GM19023 (cell line): Measurements from ENCODE around the gene ZC3H12A.

Experiments used
- ATAC-seq: cut with Tn5 transposase; IDR thresholded peaks from one replicate; pipeline ENCODE4 v1.9.1; 2021; ENCODE audit warnings: mild to moderate bottlenecking, moderate library complexity; ENCODE audit not compliant: unreplicated experiment

Gene ZC3H12A

DNA sequence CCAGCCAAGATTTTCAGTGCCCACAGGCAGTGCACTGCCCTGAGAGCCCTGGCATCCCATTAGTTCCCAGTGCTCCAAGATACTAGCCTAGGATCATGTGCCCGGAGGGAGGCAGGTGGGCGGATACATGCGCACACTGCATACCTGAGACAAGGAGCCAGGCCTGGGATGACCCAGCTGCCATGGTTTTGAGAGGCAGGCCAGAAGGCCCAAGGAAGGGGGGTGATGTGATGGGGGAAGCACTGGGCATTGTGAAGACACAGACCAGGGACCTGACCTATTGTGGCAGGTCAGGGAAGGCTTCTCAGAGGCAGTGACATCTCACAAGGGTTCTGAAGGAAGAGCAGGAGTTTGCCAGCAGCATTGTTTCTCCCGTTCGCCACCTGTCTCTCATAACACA is 3.6 kb downstream of the ZC3H12A start:
- ATAC-seq, result no peak

DNA sequence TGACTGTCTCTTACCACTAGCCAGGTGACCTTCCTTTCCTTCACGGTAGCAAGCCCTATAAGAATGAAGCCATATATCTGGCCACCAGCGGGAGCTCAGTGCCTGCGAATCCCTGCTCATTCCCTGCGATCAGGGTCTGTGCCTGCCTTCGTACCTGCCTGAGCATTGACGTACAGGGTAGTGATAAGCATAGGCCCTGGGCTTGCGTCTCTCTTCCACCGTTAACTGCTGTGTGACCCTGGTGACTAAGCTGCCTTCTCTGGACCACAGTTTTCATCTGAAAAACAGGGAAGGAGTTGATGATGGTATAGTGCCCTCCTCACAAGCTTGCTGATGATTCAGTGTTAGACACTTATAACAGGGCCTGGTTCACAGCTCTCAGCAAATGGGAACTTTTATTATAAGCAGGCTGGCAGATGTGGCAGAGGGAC is 4.1 kb downstream of the ZC3H12A start:
- ATAC-seq, result no peak

DNA sequence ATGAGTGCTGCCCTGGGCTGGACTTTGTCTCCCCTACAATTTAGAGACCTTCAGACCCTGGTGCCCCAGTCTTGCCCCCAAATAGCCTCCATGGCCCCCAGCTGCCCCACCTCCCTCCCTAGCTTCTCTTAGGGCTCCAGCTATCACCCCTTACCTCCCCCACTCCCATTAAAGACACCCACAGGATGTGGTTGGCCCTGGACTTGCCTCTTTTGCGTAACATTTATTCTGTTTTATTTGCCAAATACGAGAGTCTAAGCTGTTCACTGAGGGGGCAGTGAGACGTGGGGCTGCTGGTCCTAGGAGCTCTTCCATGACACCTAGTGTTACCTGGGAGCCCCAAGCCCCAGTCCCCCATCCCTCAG is 4.5 kb downstream of the ZC3H12A start:
- ATAC-seq, result no peak

DNA sequence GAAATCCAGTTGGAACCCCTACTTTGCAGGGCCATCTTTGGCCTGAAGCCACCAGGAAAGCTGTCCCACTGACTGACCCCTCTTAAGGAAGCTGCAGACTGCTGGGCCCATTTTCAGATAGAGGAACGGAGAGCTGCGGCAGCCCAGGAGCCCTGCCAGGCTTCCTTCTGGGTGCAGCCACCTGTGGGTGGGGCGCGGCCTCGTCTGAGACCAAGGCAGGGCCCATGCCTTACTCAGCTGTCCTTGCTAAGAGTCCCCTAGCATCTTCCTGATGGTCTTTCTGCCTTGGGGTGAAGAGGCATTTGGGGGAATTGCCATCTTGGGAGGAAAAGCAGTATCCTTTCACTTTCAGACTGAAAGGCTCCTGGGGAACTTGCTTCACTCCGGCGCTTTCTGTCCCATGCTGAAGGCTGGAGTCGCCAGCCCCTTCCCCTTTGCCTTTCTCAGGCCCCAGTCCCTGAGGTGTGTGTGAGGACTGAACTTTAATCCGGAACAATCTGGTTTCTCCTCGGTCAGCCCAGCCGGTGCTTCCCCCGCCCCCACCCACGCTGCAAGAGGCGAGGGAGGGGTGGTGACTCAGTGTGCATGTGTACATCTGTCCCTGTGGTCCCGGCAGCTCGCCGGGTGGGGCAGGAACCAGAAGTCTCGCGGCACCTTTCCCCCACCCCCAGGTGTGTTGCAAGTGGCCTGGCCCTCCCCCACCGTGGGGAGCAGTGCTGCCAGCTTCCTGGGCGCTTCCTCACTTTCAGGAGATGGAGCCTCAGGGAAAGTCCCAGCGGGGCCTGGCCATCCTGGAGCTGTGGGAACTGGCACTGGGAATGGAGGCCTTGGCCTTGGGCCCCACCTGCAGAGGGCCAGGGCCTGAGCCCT is 5.1 kb downstream of the ZC3H12A start:
- ATAC-seq, result peak; percentile 45

DNA sequence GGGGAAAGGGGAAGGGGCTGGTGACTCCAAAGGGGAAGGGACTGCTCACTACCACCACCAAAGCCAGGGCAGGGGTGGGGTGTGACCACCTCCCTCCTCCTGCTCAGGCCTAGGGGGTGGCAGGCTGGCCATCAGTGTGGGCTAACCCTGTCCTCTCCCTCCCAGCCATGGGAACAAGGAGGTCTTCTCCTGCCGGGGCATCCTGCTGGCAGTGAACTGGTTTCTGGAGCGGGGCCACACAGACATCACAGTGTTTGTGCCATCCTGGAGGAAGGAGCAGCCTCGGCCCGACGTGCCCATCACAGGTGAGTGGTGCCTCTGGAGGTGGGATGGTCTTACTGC is 5.7 kb downstream of the ZC3H12A start:
- ATAC-seq, result no peak

DNA sequence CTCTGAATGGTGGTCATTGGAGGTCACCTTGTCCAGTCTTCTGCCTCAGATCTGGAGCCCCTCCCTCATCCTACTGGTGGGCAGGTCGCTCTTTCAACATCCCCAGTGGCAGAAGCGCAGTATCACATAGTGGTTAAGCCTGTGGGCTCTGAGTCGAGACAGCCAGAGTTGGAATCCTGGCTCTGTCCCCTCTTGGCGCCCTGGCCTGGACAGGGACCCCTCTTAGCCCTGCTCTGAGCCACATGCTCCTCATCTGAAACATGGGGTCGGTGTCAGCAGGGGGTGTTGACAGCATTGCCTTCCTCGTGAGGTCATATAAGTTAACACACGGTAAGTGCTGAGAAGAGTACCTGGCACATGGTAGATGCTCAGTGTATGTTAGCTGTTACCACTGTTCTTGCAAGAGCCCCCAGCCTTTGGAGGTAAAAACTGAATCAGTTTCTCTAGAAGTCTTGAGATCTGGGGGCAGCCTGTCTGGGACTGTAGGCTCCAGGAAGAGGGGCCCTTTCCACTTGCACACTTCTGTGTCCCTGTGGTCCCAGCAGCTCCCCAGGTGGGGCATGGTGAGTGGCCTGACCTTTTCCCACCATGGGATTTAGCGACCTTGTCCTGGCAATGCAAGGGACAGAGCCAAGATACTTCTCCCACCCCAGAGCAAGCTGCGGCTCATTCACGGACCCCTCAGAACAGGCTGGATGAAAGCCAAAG is 6.4 kb downstream of the ZC3H12A start:
- ATAC-seq, result no peak

DNA sequence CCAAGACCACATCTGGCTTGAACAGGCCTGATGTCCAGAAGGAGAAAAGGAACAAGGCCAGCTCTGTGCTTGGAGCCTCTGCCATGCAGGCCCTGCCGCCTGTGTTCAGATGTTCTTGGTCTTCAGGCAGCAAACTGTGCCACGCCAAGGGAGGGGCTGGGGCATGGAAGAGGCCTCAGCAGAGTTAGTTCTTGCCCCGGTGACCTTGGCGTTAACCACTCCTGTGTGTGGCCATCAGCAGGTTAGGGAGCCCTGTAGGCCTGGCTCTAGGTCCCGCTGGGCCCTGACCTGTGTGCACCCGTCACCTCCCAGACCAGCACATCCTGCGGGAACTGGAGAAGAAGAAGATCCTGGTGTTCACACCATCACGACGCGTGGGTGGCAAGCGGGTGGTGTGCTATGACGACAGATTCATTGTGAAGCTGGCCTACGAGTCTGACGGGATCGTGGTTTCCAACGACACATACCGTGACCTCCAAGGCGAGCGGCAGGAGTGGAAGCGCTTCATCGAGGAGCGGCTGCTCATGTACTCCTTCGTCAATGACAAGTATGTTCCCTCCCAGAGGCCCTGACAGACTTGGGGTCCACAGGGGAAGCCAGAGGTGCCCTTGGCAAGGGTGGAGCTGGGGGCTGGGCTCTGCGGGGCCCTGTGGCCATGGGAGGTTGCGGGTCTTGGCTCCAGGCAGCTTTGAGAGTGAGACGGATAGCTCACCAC is 7.1 kb downstream of the ZC3H12A start:
- no peak for ATAC-seq

DNA sequence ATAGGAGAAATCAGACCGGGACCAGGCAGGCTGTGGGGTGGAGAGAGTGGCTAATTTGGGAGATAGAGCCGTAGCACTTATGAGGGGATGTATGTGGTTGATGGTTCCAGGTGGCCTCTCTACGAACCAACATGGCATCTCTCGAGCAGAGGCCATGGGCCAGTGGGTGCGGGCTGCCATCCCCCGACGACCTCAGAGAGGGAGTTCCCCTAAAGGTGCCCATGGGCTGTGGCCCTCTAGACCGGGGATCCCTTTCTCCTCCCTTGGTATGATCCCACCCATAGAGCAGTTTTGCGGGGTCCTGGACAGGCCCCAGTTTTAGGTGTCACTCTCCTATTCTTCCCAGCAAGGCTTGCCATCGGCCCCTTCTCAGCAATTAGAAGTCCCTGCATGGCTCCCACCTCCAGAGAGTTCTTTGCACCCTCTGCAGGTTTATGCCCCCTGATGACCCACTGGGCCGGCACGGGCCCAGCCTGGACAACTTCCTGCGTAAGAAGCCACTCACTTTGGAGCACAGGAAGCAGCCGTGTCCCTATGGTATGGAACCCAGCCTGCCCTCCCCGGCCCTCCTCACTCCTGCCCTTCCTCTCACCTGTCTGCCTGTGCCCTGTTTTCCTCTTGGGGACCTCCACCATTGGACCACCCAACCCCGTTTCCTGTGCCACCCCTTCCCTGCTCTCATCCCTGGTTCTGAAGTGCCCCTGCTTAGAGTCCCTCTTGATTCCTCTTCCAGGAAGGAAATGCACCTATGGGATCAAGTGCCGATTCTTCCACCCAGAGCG is 7.8 kb downstream of the ZC3H12A start:
- ATAC-seq, result no peak

DNA sequence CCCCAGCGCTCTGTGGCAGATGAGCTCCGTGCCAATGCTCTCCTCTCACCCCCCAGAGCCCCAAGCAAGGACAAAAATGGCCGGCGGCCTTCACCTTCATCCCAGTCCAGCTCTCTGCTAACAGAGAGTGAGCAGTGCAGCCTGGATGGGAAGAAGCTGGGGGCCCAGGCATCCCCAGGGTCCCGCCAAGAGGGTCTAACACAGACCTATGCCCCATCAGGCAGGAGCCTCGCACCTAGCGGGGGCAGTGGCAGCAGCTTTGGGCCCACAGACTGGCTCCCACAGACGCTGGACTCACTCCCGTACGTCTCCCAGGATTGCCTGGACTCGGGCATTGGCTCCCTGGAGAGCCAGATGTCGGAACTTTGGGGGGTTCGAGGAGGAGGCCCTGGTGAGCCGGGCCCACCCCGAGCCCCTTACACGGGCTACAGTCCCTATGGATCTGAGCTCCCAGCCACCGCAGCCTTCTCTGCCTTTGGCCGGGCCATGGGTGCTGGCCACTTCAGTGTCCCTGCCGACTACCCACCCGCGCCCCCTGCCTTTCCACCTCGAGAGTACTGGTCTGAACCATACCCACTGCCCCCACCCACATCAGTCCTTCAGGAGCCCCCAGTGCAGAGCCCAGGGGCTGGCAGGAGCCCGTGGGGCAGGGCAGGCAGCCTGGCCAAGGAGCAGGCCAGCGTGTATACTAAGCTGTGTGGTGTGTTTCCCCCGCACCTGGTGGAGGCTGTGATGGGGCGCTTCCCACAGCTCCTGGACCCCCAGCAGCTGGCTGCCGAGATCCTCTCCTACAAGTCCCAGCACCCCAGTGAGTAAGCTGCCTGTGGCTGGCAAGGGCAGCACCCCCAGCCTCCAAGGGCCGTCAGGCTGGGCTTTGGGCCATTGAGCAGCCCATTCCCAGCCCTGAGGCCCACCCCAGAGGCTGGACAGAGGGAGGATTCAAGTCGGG is 8.7 kb downstream of the ZC3H12A start:
- no peak for ATAC-seq

DNA sequence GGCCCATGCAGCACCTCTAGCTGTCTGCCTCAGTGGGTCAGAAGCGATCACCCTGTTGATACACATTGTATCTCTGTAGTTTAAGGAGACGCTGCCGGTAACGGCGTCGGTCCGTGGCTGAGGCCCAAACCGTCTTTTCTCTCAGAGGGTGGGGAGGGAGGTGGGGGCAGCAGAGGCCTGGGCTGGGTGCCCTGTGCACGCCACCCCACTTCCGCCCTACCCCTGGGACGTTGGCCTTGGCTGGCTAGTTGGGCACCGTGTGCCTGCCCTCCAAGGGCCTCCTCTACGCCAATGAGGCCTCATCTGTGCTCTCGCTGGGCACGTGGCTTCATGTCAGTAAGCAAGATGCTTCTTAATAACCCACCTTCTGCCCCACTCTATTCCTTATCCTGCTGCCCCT is 9.4 kb downstream of the ZC3H12A start:
- ATAC-seq, result no peak

DNA sequence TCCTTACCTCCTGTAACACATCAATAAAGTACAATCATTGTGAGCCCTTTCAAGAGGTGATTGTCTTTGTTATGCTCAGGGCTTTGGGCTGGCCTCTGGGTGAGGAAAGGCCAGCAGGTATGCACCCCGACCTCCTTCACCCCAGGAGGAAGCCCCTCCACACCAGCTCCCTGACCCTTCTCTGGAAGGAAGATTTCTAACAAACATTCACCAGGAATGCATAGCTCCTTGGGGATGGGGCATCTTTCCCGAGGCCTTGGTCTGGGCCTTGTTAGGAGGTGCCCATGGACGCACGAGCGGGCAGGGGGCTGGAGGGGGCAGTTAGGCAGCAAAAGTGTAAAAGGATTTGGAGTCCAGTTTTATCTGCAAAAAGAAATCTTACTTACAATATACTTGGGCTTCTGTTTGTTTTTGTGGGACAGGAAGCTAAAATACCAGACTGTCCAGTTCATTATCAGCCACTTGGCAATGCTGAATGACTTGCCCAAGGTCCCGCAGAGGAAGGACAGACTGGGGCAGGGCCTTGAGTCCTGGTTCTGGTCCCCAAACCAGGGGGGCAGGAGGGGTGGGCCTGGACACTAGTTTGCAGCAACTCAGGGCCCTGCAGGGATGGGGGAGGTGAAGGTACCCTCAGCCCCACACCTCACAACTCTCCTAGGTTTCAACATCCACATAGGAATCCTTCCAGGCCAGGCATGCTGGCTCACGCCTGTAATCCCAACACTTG is 10.1 kb downstream of the ZC3H12A start:
- ATAC-seq, result no peak

DNA sequence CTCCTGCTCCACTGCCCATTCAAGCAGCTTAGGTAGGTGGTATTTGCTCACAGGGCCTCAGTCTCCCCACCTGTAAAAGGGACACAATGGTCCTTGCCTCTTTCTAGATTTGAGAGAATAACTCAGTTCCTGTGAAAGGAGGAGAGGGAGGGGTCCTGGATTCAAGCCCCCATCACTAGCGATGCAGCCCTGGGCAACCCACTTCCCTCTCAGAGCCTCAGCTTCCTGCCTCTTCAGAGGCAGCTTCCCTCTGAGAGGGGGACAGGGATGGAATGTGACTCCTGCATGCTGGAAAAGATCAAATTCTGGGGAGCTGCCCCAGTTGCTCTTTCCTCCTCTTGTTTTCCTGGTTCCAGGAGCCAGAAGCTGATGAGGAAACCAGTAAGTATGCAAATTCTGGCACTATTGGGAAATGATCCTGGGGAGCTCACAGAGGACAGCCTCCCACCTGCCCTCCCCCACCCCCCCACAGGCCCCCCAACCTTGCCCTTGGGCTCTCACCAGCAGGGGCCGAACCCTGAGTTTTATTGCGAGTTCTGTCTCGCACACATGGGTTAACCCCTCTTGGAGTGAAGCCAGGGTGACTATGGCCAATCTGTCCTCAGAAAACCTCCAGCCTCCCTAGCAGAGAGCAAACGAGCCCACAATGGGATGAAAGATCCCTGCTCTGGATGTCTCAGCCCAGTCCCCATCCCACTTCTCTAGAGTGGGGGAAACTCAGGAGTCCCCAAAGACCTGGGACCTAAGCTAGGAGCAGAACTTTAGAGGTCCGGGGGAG is 11.7 kb downstream of the ZC3H12A start:
- ATAC-seq, result no peak

DNA sequence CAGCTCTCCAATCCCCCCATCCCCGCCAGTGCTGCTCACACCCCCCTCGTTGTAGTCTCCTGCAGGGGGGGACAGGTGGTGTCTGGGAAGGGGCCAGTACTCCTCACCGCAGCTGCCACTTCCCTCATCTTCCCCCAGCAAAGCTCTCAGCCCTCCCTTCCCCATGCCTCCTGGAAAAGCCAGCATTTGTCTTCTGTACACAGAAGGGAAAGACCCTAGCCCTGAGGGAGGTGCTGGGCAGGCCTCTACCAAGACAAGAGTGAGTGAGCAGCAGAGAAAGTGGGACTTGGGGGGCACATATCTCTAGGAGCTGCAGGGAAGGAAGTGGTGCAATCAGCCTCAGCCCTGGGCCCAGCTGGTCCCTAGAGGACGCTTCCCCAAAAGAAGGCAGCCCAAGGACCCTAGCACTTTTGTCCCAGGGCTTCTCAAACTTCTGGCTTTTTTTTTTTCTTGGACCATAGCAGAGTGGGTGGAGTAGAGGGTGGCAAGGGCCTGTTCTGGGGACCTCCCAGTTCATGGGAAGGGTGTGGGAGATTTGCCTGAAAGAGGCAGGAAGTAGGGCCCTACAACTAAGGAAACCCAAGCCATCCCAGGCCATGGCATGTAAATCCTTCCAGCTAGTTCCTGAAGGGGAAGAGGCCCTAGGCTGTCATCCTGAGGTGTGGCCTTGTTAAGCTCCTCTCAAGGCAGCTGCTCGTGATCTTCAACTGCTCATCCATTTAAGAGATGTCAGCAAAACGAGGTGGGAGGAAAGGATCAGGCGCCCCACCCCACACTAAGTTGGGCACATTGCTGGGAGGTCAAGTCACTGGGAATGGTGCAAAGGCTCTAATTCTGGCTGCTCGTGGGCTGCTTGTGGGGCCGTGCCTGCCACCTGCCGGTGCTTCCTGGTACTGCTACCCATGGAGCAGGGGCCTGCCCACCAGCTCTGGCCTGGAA is 12.6 kb downstream of the ZC3H12A start:
- ATAC-seq, result no peak

DNA sequence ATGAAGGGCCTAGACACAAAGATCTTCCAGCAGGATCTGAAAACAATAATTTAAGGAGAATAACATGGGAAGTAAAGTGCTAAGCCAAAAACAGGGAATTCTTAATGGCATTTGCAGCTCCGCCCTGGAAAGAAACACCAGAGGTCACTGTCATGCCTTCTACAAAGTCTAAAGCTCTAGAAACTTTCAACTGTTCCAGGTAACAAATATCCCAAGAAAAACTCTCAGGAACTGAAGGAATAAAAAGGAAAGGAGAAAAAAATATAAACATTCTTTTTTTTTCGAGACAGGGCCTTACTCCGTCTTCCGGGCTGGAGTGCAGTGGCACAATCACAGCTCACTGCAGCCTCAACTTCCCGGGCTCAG is 13.2 kb downstream of the ZC3H12A start:
- ATAC-seq, result no peak

DNA sequence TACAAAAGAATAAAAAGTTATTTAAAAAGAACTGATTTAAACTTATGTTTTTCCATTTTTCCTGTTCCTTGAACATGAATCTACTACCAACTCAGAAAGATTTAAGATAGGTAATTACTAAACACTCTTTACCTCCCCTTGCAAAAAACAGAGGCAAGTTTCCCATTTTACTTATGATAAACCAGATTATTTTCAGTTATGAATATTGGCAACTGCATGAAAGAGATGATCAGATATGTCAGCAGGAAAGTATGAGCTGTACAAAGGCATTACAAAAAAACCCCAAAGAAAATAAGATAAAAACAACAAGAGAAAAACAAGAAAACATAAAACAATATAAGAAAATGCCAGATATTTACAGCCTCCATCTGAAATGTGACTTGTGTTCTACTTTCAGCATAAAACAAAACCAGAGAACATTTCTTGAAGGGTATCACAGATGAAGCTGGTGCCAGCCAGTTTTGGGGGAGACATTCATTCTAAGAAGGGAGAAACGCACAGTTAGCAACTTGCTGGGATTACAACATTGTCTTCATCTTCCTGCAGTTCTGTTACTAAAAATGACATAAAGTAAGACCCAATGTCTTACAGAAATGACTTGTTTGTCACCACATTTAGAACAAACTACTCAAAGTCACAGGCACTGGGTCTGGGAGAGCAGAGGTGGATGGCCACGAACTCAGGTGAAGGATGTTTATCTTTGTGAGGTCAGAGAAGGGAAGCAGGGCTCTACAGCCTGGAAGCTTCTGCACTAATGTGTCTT is 19.1 kb downstream of the ZC3H12A start:
- no peak for ATAC-seq

DNA sequence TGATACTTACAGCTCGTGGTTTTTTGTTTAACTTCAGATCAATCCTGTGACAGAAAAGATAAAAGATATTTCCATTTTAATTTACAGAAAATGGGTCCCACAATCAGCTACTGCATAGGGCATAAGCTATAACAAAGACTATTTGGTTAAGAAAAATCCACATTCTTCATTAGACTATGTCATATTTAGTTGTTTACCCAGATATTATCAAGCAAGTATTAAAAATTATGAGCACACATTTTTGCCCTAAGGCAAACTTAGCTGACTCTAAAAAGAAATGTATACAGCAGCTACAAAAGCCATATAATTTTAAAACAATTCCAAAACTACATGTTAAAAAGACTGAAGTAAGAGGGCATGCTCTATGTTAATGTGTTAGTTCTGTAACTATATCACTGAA is 21.5 kb downstream of the ZC3H12A start:
- no peak for ATAC-seq

DNA sequence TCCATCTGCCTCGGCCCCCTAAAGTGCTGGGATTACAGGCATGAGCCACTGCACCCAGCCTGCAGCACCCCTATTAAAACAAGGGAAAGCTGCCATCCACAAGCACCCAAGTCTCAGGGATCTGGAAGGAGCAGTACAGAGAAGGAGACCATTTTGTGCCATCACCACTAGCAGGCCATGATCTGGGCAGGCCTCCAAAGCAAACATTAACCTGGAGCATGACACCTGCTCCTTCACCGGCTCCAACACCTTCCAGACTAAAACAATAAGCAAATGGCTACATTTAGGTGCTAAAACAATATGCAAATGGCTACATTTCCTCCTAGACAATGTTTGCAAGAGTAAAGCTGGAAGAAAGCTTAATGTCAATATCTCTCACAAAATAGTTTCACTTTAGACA is 23.5 kb downstream of the ZC3H12A start:
- no peak for ATAC-seq
